ENCODE results near the gene ZFP36L1.

ZFP36L1 gene

GRCh38 chr14:68816943-68817430 is 24.1 kb upstream of the ZFP36L1 start:
- CTCF ChIA-PET: interaction anchor here (0.8 to 11.2 kb wide), 49 partner anchors 8 to 995 kb away, joined by 3 to 176 read pairs (median 4); partner anchors contain the start of gene ZFP36L1
- DNase-seq (ENCODE audit: extremely low spot score): no peak

GRCh38 chr14:68816183-68816942 is 23.5 kb upstream of the ZFP36L1 start:
- POLR2A ChIA-PET: interaction anchor here (0.6 to 1.7 kb wide), 5 partner anchors 10 to 1189 kb away, joined by 3 to 11 read pairs (median 4); partner anchors contain the start of gene ZFP36L1
- DNase-seq (ENCODE audit: extremely low spot score): peak; percentile 89
- CTCF ChIA-PET: interaction anchor here (0.6 to 11.2 kb wide), 52 partner anchors 9 to 994 kb away, joined by 3 to 176 read pairs (median 4); partner anchors contain the start of gene ZFP36L1
- peak; percentile 90 for TF ChIP-seq CTCF (IDR thresholded peaks at IDR 0.05; ENCODE audit: control extremely low read depth, extremely low read depth, low read depth, missing control alignments)

More at GRCh38 chr14:68816943-68817430, 24.1 kb upstream of the ZFP36L1 start:
- POLR2A ChIA-PET: interaction anchor here (1.6 to 1.7 kb wide), 2 partner anchors 21 to 24 kb away, joined by 6 to 11 read pairs; partner anchors contain the start of gene ZFP36L1
- TF ChIP-seq CTCF (IDR thresholded peaks at IDR 0.05; ENCODE audit: control extremely low read depth, extremely low read depth, low read depth, missing control alignments): no peak

GRCh38 chr14:68815298-68816182 is 22.7 kb upstream of the ZFP36L1 start:
- no peak for TF ChIP-seq CTCF (IDR thresholded peaks at IDR 0.05; ENCODE audit: control extremely low read depth, extremely low read depth, low read depth, missing control alignments)
- DNase-seq (ENCODE audit: extremely low spot score): peak; percentile 25
- ChIA-PET POLR2A (interaction anchor here (0.6 to 1.7 kb wide), 6 partner anchors 9 to 1188 kb away, joined by 3 to 11 read pairs (median 4); partner anchors contain the start of gene ZFP36L1), CTCF (interaction anchor here (0.6 to 11.2 kb wide), 31 partner anchors 9 to 977 kb away, joined by 3 to 176 read pairs (median 6); partner anchors contain the start of gene ZFP36L1)

GRCh38 chr14:68814539-68815297 is 21.9 kb upstream of the ZFP36L1 start:
- ChIA-PET CTCF (interaction anchor here (0.9 to 11.2 kb wide), 18 partner anchors 10 to 977 kb away, joined by 3 to 176 read pairs (median 8); partner anchors contain the start of gene ZFP36L1), POLR2A (interaction anchor here (0.5 to 2.4 kb wide), 4 partner anchors 20 to 30 kb away, joined by 3 to 14 read pairs (median 8); partner anchors contain the start of gene ZFP36L1)
- TF ChIP-seq CTCF (IDR thresholded peaks at IDR 0.05; ENCODE audit: control extremely low read depth, extremely low read depth, low read depth, missing control alignments): no peak
- peak; percentile 79 for DNase-seq (ENCODE audit: extremely low spot score)

GRCh38 chr14:68814238-68814538 is 21.3 kb upstream of the ZFP36L1 start:
- POLR2A ChIA-PET: interaction anchor here (0.5 to 2.4 kb wide), 4 partner anchors 19 to 29 kb away, joined by 3 to 14 read pairs (median 8); partner anchors contain the start of gene ZFP36L1
- peak; percentile 10 for DNase-seq (ENCODE audit: extremely low spot score)
- CTCF ChIA-PET: interaction anchor here (0.9 to 11.2 kb wide), 11 partner anchors 11 to 976 kb away, joined by 3 to 176 read pairs (median 39); partner anchors contain the start of gene ZFP36L1
- TF ChIP-seq CTCF (IDR thresholded peaks at IDR 0.05; ENCODE audit: control extremely low read depth, extremely low read depth, low read depth, missing control alignments): no peak
